ENCODE measurements around the gene CCDC69. TPM values are rescaled to one million over a fixed set of nuclear protein-coding genes. Genes with fewer than 3 reads are reported as not detected.
"Not testable (repeated sequence)": the region's sequence is repeated elsewhere in the genome, so short reads cannot be mapped to it uniquely, and the experiment has no call there.

Gene CCDC69
- 29.2 TPM for total RNA-seq

- ATAC-seq, result peak; percentile 93
- peak; percentile 83 for DNase-seq (ENCODE audit: low spot score)
Observed at GRCh38 chr5:151223447-151224264, at the start of gene CCDC69. Gene CCDC69 (minus strand): TSS chr5:151224092. CDS start chr5:151223970, 122 bp downstream.

GRCh38 chr5:151271336-151271735 is 47.4 kb upstream of the CCDC69 start:
- ATAC-seq, result no peak
- no peak for DNase-seq (ENCODE audit: low spot score)

- ATAC-seq (no peak), DNase-seq (ENCODE audit: low spot score) (no peak)
Observed at GRCh38 chr5:151270599-151270998, 46.7 kb upstream of the CCDC69 start.

GRCh38 chr5:151267491-151268260 is 43.8 kb upstream of the CCDC69 start:
- DNase-seq (ENCODE audit: low spot score) (no peak), ATAC-seq (no peak)

- no peak for ATAC-seq
- DNase-seq (ENCODE audit: low spot score), result no peak
Observed at GRCh38 chr5:151264113-151264512, 40.2 kb upstream of the CCDC69 start.

GRCh38 chr5:151262532-151262931 is 38.6 kb upstream of the CCDC69 start:
- DNase-seq (ENCODE audit: low spot score) (no peak), ATAC-seq (no peak)

- ATAC-seq (no peak), DNase-seq (ENCODE audit: low spot score) (no peak)
Observed at GRCh38 chr5:151259931-151260330, 36.0 kb upstream of the CCDC69 start.

GRCh38 chr5:151258816-151259215 is 34.9 kb upstream of the CCDC69 start:
- DNase-seq (ENCODE audit: low spot score) (no peak), ATAC-seq (no peak)

- ATAC-seq, result peak; percentile 46
- no peak for DNase-seq (ENCODE audit: low spot score)
Observed at GRCh38 chr5:151258201-151258611, 34.3 kb upstream of the CCDC69 start.

GRCh38 chr5:151257731-151258181 is 33.9 kb upstream of the CCDC69 start:
- ATAC-seq (no peak), DNase-seq (ENCODE audit: low spot score) (no peak)

GRCh38 chr5:151255621-151256286 is 31.9 kb upstream of the CCDC69 start:
- ATAC-seq (no peak), DNase-seq (ENCODE audit: low spot score) (no peak)

GRCh38 chr5:151254990-151255389 is 31.1 kb upstream of the CCDC69 start:
- not testable (repeated sequence) for DNase-seq (ENCODE audit: low spot score); ATAC-seq

GRCh38 chr5:151254556-151254955 is 30.7 kb upstream of the CCDC69 start:
- DNase-seq (ENCODE audit: low spot score) (no peak), ATAC-seq (no peak)

GRCh38 chr5:151253605-151253950 is 29.7 kb upstream of the CCDC69 start:
- ATAC-seq, result no peak
- DNase-seq (ENCODE audit: low spot score), result peak; percentile 43

- DNase-seq (ENCODE audit: low spot score) (peak; percentile 100), ATAC-seq (peak; percentile 85)
Observed at GRCh38 chr5:151252762-151253604, 29.1 kb upstream of the CCDC69 start, which contains the start of gene GM2A. Gene GM2A (plus strand): TSS chr5:151253185. CDS start chr5:151253217, 32 bp downstream.

GRCh38 chr5:151251621-151252020 is 27.7 kb upstream of the CCDC69 start:
- DNase-seq (ENCODE audit: low spot score), result no peak
- no peak for ATAC-seq

- DNase-seq (ENCODE audit: low spot score), result peak; percentile 85
Observed at GRCh38 chr5:151251001-151251551, 27.2 kb upstream of the CCDC69 start.

GRCh38 chr5:151250346-151251000 is 26.6 kb upstream of the CCDC69 start:
- no peak for DNase-seq (ENCODE audit: low spot score)
- ATAC-seq, result peak; percentile 28

More at GRCh38 chr5:151251001-151251551, 27.2 kb upstream of the CCDC69 start:
- peak; percentile 50 for ATAC-seq

- DNase-seq (ENCODE audit: low spot score) (no peak), ATAC-seq (no peak)
Observed at GRCh38 chr5:151249281-151249680, 25.4 kb upstream of the CCDC69 start.

Measured in left lobe of liver (tissue), 2 donors.